H9 (cell line): ENCODE results near the gene SLC52A1. TPM values are rescaled to one million over a fixed set of nuclear protein-coding genes. Genes with fewer than 3 reads are reported as not detected.

Source experiments
- DNase-seq: peaks from one replicate; pipeline ENCODE4 v3.0.0-alpha.2; 2017
- H2AFZ ChIP-seq: one replicate; pipeline ENCODE4 v1.6.1; 2013; ENCODE audit warnings: mild to moderate bottlenecking, low read length, control low read depth, moderate library complexity
- H2AK5ac ChIP-seq: 2 replicates; pipeline ENCODE4 v1.6.1; 2013; ENCODE audit warnings: low read length, control low read depth, mixed read lengths; ENCODE audit not compliant: insufficient read length
- H2BK120ac ChIP-seq: one replicate; pipeline ENCODE4 v1.6.1; 2013; ENCODE audit warnings: low read depth, mild to moderate bottlenecking, low read length, control low read depth, inconsistent platforms; ENCODE audit not compliant: poor library complexity, severe bottlenecking
- H2BK12ac ChIP-seq: 2 replicates; pipeline ENCODE4 v1.6.1; 2013; ENCODE audit warnings: low read length, control low read depth, mixed read lengths, low read depth; ENCODE audit not compliant: insufficient read length
- H2BK15ac ChIP-seq: 2 replicates; pipeline ENCODE4 v1.6.1; 2013; ENCODE audit warnings: low read depth, low read length, control low read depth
- H2BK20ac ChIP-seq: one replicate; pipeline ENCODE4 v1.6.1; 2013; ENCODE audit warnings: low read depth, mild to moderate bottlenecking, low read length, control low read depth, inconsistent platforms; ENCODE audit not compliant: poor library complexity, severe bottlenecking
- H2BK5ac ChIP-seq: 2 replicates; pipeline ENCODE4 v1.6.1; 2013; ENCODE audit warnings: low read length, control low read depth, mixed read lengths; ENCODE audit not compliant: insufficient read length
- H3K14ac ChIP-seq: 2 replicates; pipeline ENCODE4 v1.6.1; 2013; ENCODE audit warnings: low read length, control low read depth; ENCODE audit not compliant: insufficient read depth
- H3K18ac ChIP-seq: 2 replicates; pipeline ENCODE4 v1.6.1; 2013; ENCODE audit warnings: low read depth, mild to moderate bottlenecking, mixed read lengths, low read length, control low read depth; ENCODE audit not compliant: insufficient read length
- H3K23ac ChIP-seq: 2 replicates; pipeline ENCODE4 v1.6.1; 2013; ENCODE audit warnings: low read length, control low read depth, mixed read lengths, low read depth; ENCODE audit not compliant: insufficient read length
- H3K23me2 ChIP-seq: 2 replicates; pipeline ENCODE4 v1.6.1; 2013; ENCODE audit warnings: low read depth, mild to moderate bottlenecking, mixed read lengths, low read length, control low read depth; ENCODE audit not compliant: insufficient read length, poor library complexity, severe bottlenecking
- H3K27ac ChIP-seq: 2 replicates; pipeline ENCODE4 v1.5.1; 2013; ENCODE audit warnings: low read length, control low read depth, mixed read lengths, low read depth; ENCODE audit not compliant: insufficient read length
- H3K27me3 ChIP-seq: 2 replicates; pipeline ENCODE4 v1.6.1; 2013; ENCODE audit warnings: low read length, control low read depth, inconsistent platforms; ENCODE audit not compliant: insufficient read depth
- H3K4ac ChIP-seq: 2 replicates; pipeline ENCODE4 v1.6.1; 2013; ENCODE audit warnings: low read depth, mild to moderate bottlenecking, control low read depth, inconsistent platforms, low read length, moderate library complexity
- H3K4me1 ChIP-seq: 2 replicates; pipeline ENCODE4 v1.6.1; 2013; ENCODE audit warnings: low read length, control low read depth, inconsistent platforms; ENCODE audit not compliant: insufficient read depth
- H3K4me2 ChIP-seq: 2 replicates; pipeline ENCODE4 v1.6.1; 2013; ENCODE audit warnings: low read length, control low read depth, mixed read lengths; ENCODE audit not compliant: insufficient read length, insufficient read depth
- H3K56ac ChIP-seq: 2 replicates; pipeline ENCODE4 v1.6.1; 2013; ENCODE audit warnings: low read depth, mild to moderate bottlenecking, mixed read lengths, low read length, control low read depth; ENCODE audit not compliant: insufficient read length
- H3K79me1 ChIP-seq: 2 replicates; pipeline ENCODE4 v1.6.1; 2013; ENCODE audit warnings: low read depth, mild to moderate bottlenecking, moderate library complexity, low read length, control low read depth, inconsistent platforms; ENCODE audit not compliant: insufficient read depth, poor library complexity, severe bottlenecking
- H3K79me2 ChIP-seq: 2 replicates; pipeline ENCODE4 v1.6.1; 2013; ENCODE audit warnings: low read length, control low read depth, inconsistent platforms; ENCODE audit not compliant: insufficient read depth
- H3K9ac ChIP-seq: 2 replicates; pipeline ENCODE4 v1.6.1; 2013; ENCODE audit warnings: low read length, control low read depth, mixed read lengths; ENCODE audit not compliant: insufficient read length; ENCODE audit errors: extremely low read depth
- H3K9me3 ChIP-seq: one replicate; pipeline ENCODE4 v1.6.1; 2013; ENCODE audit warnings: low read depth, low read length, inconsistent platforms; ENCODE audit not compliant: control insufficient read depth
- H3T11ph ChIP-seq: one replicate; pipeline ENCODE4 v1.6.1; 2013; ENCODE audit warnings: mild to moderate bottlenecking, low read length, control low read depth, inconsistent platforms
- H4K20me1 ChIP-seq: one replicate; pipeline ENCODE4 v1.6.1; 2013; ENCODE audit not compliant: control insufficient read depth, insufficient read length, insufficient read depth
- H4K5ac ChIP-seq: 2 replicates; pipeline ENCODE4 v1.6.1; 2013; ENCODE audit warnings: low read depth, mild to moderate bottlenecking, mixed read lengths, low read length, control low read depth; ENCODE audit not compliant: insufficient read length
- H4K8ac ChIP-seq: replicated peaks from 2 replicates; pipeline ENCODE4 v1.6.1; 2013; ENCODE audit warnings: low read length, control low read depth, mixed read lengths, low read depth; ENCODE audit not compliant: insufficient read length
- H4K91ac ChIP-seq: 2 replicates; pipeline ENCODE4 v1.6.1; 2013; ENCODE audit warnings: low read depth, mild to moderate bottlenecking, moderate library complexity, mixed read lengths, low read length, control low read depth; ENCODE audit not compliant: insufficient read length
- H3K27ac Mint-ChIP-seq, 3 experiments: 2 replicates in 2 of 3; 3 replicates in 1 of 3; pipeline ENCODE4 v1.8.0; 2020 to 2021; ENCODE audit warnings: mixed read lengths in 3 of 3, mild to moderate bottlenecking in 1 of 3, moderate library complexity in 1 of 3
- H3K27me3 Mint-ChIP-seq: 2 replicates; pipeline ENCODE4 v1.8.0; 2021; ENCODE audit warnings: low read depth, mild to moderate bottlenecking, moderate library complexity, mixed read lengths
- H3K36me3 Mint-ChIP-seq, 3 experiments: 2 replicates in 2 of 3; 3 replicates in 1 of 3; pipeline ENCODE4 v1.8.0; 2020 to 2021; ENCODE audit warnings: low read depth in 3 of 3, mixed read lengths in 3 of 3; ENCODE audit not compliant: insufficient read depth in 1 of 3
- H3K4me1 Mint-ChIP-seq, 2 experiments: 2 replicates each; pipeline ENCODE4 v1.8.0; 2020; ENCODE audit warnings: mixed read lengths in 2 of 2
- H3K4me3 Mint-ChIP-seq, 2 experiments: 2 replicates in 1 of 2; 3 replicates in 1 of 2; pipeline ENCODE4 v1.8.0; 2020 to 2021; ENCODE audit warnings: mild to moderate bottlenecking in 2 of 2, mixed read lengths in 2 of 2, moderate library complexity in 1 of 2
- H3K9me3 Mint-ChIP-seq, 2 experiments: 2 replicates in 1 of 2; 3 replicates in 1 of 2; pipeline ENCODE4 v1.8.0; 2020; ENCODE audit warnings: mild to moderate bottlenecking in 2 of 2, mixed read lengths in 2 of 2, moderate library complexity in 1 of 2
- CTCF ChIP-seq: fragments of 200-600 bp; sonication (generic); conservative IDR thresholded peaks from 3 replicates; pipeline ENCODE4 v1.8.0; 2021; ENCODE audit warnings: antibody characterized with exemption, mild to moderate bottlenecking
- WGBS: extraction: QIAGEN DNeasy Blood & Tissue Kit; methylation state at CpG from one replicate; pipeline ENCODE4 v1.1.7; 2013; ENCODE audit warnings: missing lambda C conversion rate, low lambda C conversion rate, mixed read lengths; ENCODE audit not compliant: insufficient read length; ENCODE audit errors: extremely low coverage; 5-methylcytosine and 5-hydroxymethylcytosine counted together
- total RNA-seq: library from RNA; stranded (reverse); gene quantifications from 2 replicates; pipeline ENCODE4 v1.2.1, GENCODE V29; 2021

Gene SLC52A1
- total RNA-seq, 1 experiment from 2014 or later, result 0.17 TPM

- no CpG with 5 or more reads among the region's 55 CpGs for WGBS
- Histone ChIP-seq H3K79me1 (peaks cover 8% of the 10 kb centered on the region), H3K4me2 (peak overlapping the region; percentile 95), H3K56ac (no peak overlapping the region), H2BK12ac (no peak overlapping the region), H3K18ac (no peak overlapping the region), H4K5ac (no peak overlapping the region), H3K27me3 (no peaks in the 10 kb centered on the region; the same call in 1 of the 2 replicates), H3K9me3 (no peaks in the 10 kb centered on the region), H3K4me1 (peaks cover 2% of the 10 kb centered on the region), H3K9ac (peak overlapping the region; percentile 48), H3K23me2 (peaks cover 14% of the 10 kb centered on the region), H2BK120ac (no peak overlapping the region), H3T11ph (no peak overlapping the region), H3K79me2 (peaks cover 4% of the 10 kb centered on the region; the same call in 1 of the 2 replicates), H2AK5ac (no peak overlapping the region), H2BK5ac (no peak overlapping the region), H3K27ac (no peak overlapping the region), H4K91ac (no peak overlapping the region), H2AFZ (no peak overlapping the region), H3K23ac (no peak overlapping the region), H4K20me1 (no peaks in the 10 kb centered on the region), H4K8ac (no peak overlapping the region), H2BK20ac (no peak overlapping the region), H2BK15ac (no peak overlapping the region), H3K14ac (peak overlapping the region; percentile 45), H3K4ac (no peak overlapping the region)
- Mint-ChIP-seq H3K36me3 (peaks cover 15 to 28% (median 28%) of the 10 kb centered on the region in 3 experiments), H3K9me3 (no peaks in the 10 kb centered on the region), H3K4me1 (peaks cover 12 to 20% of the 10 kb centered on the region in 2 experiments), H3K27ac (peak overlapping the region in 1 of 3 experiments; percentile 67; a peak in 1 of 7 replicates), H3K27me3 (peaks cover 26% of the 10 kb centered on the region), H3K4me3 (peak overlapping the region; percentile 88 to 92)
- TF ChIP-seq CTCF, result no peak
- peak; percentile 72 for DNase-seq
These were observed 37.0 kb downstream of the SLC52A1 start for GRCh38 chr17:4998027-4998731.
